Mesenchymal stem cell (in vitro differentiated cells and primary cell): ENCODE results near the gene LMOD3.

Experiments used
- DNase-seq: peaks from one replicate; pipeline ENCODE4 v3.0.0-alpha.2; 2013
- H2AFZ ChIP-seq: one replicate; pipeline ENCODE4 v1.6.1; 2013; ENCODE audit warnings: low read depth, mild to moderate bottlenecking, control low read depth, inconsistent platforms, low read length, moderate library complexity
- H2AK5ac ChIP-seq: 2 replicates; pipeline ENCODE4 v1.6.1; 2013; ENCODE audit warnings: low read length, moderate library complexity, mild to moderate bottlenecking, inconsistent platforms; ENCODE audit not compliant: severe bottlenecking
- H2BK120ac ChIP-seq: one replicate; pipeline ENCODE4 v1.6.1; 2013; ENCODE audit warnings: low read depth, mild to moderate bottlenecking, inconsistent platforms, low read length, moderate library complexity
- H2BK12ac ChIP-seq, 2 experiments: one replicate each; pipeline ENCODE4 v1.6.1; 2013; ENCODE audit warnings: inconsistent platforms in 2 of 2, low read length in 2 of 2, mild to moderate bottlenecking in 2 of 2, moderate library complexity in 2 of 2, control low read depth in 1 of 2
- H2BK15ac ChIP-seq: one replicate; pipeline ENCODE4 v1.6.1; 2013; ENCODE audit warnings: mild to moderate bottlenecking, low read depth, inconsistent platforms; ENCODE audit not compliant: poor library complexity, severe bottlenecking
- H2BK5ac ChIP-seq: 2 replicates; pipeline ENCODE4 v1.6.1; 2013; ENCODE audit warnings: low read depth, mild to moderate bottlenecking, low read length, control low read depth, inconsistent platforms; ENCODE audit not compliant: poor library complexity, severe bottlenecking
- H3K14ac ChIP-seq, 2 experiments: one replicate each; pipeline ENCODE4 v1.6.1; 2013; ENCODE audit warnings: inconsistent platforms in 2 of 2, low read length in 2 of 2, control low read depth in 1 of 2, mild to moderate bottlenecking in 1 of 2, moderate library complexity in 1 of 2
- H3K18ac ChIP-seq, 2 experiments: one replicate each; pipeline ENCODE4 v1.6.1; 2013; ENCODE audit warnings: inconsistent platforms in 2 of 2, low read length in 2 of 2, control low read depth in 1 of 2, low read depth in 1 of 2, mild to moderate bottlenecking in 1 of 2
- H3K23ac ChIP-seq, 2 experiments: one replicate each; pipeline ENCODE4 v1.6.1; 2013; ENCODE audit warnings: inconsistent platforms in 2 of 2, low read length in 2 of 2, mild to moderate bottlenecking in 2 of 2, moderate library complexity in 2 of 2, control low read depth in 1 of 2
- H3K27ac ChIP-seq: 2 replicates; pipeline ENCODE4 v1.5.1; 2013; ENCODE audit warnings: mild to moderate bottlenecking, moderate library complexity, low read length, control low read depth, inconsistent platforms; ENCODE audit not compliant: poor library complexity, severe bottlenecking
- H3K27me3 ChIP-seq, 2 experiments: 2 replicates each; pipeline versions ENCODE4 v1.6.1 to v1.7.0; 2013; ENCODE audit warnings: low read length in 2 of 2, mild to moderate bottlenecking in 2 of 2, moderate library complexity in 2 of 2, control low read depth in 1 of 2, inconsistent platforms in 1 of 2; ENCODE audit not compliant: control insufficient read depth in 1 of 2, insufficient read depth in 1 of 2
- H3K36me3 ChIP-seq, 2 experiments: 2 replicates each; pipeline versions ENCODE4 v1.6.1 to v1.7.0; 2013; ENCODE audit warnings: low read length in 2 of 2, control low read depth in 1 of 2, inconsistent platforms in 1 of 2, low read depth in 1 of 2, mild to moderate bottlenecking in 1 of 2; ENCODE audit not compliant: insufficient read depth in 2 of 2, control insufficient read depth in 1 of 2
- H3K4ac ChIP-seq, 2 experiments: one replicate each; pipeline ENCODE4 v1.6.1; 2013; ENCODE audit warnings: inconsistent platforms in 2 of 2, low read length in 2 of 2, mild to moderate bottlenecking in 2 of 2, moderate library complexity in 2 of 2, control low read depth in 1 of 2, low read depth in 1 of 2
- H3K4me1 ChIP-seq: 2 replicates; pipeline ENCODE4 v1.6.1; 2013; ENCODE audit warnings: low read depth, low read length, control low read depth; ENCODE audit not compliant: control insufficient read depth, insufficient read depth
- H3K4me2 ChIP-seq: 2 replicates; pipeline ENCODE4 v1.6.1; 2013; ENCODE audit warnings: low read length, mild to moderate bottlenecking, inconsistent platforms; ENCODE audit not compliant: poor library complexity, severe bottlenecking
- H3K4me3 ChIP-seq, 2 experiments: 2 replicates each; pipeline versions ENCODE4 v1.5.1 to v1.7.0; 2013; ENCODE audit warnings: low read length in 2 of 2, mild to moderate bottlenecking in 2 of 2, control low read depth in 1 of 2, low read depth in 1 of 2; ENCODE audit not compliant: insufficient read depth in 1 of 2
- H3K79me1 ChIP-seq: replicated peaks from 2 replicates; pipeline ENCODE4 v1.6.1; 2013; ENCODE audit warnings: mild to moderate bottlenecking, control low read depth, low read length, inconsistent platforms; ENCODE audit not compliant: poor library complexity, severe bottlenecking
- H3K9ac ChIP-seq: 2 replicates; pipeline ENCODE4 v1.7.0; 2013; ENCODE audit warnings: mild to moderate bottlenecking, low read length, moderate library complexity
- H3K9me3 ChIP-seq: 2 replicates; pipeline ENCODE4 v1.7.0; 2013; ENCODE audit warnings: mild to moderate bottlenecking, low read length; ENCODE audit not compliant: control insufficient read depth
- H4K8ac ChIP-seq: one replicate; pipeline ENCODE4 v1.6.1; 2013; ENCODE audit warnings: inconsistent platforms, mild to moderate bottlenecking, low read length, moderate library complexity
- H4K91ac ChIP-seq: one replicate; pipeline ENCODE4 v1.6.1; 2013; ENCODE audit warnings: mild to moderate bottlenecking, low read length, inconsistent platforms
- WGBS: methylation state at CpG from one replicate; pipeline ENCODE4 v1.1.7; 2013; ENCODE audit warnings: mixed read lengths; 5-methylcytosine and 5-hydroxymethylcytosine counted together

The LMOD3 gene

GRCh38 chr3:69099576-69099975 lies 22.8 kb downstream of the LMOD3 start:
- H3K14ac ChIP-seq, result no peak overlapping the region

GRCh38 chr3:69097407-69098086 lies 24.8 kb downstream of the LMOD3 start:
- Histone ChIP-seq H3K9ac (no peak overlapping the region), H2AFZ (no peak overlapping the region), H2BK12ac (no peak overlapping the region), H2BK120ac (no peak overlapping the region), H4K8ac (no peak overlapping the region), H2BK5ac (no peak overlapping the region), H3K4me2 (no peak overlapping the region), H3K4ac (no peak overlapping the region), H3K79me1 (peaks cover 12% of the 10 kb centered on the region), H2AK5ac (no peak overlapping the region), H3K4me1 (peaks cover 6% of the 10 kb centered on the region), H3K27ac (no peak overlapping the region), H2BK15ac (no peak overlapping the region), H3K4me3 (no peak overlapping the region), H3K27me3 (no peaks in the 10 kb centered on the region), H3K14ac (no peak overlapping the region), H4K91ac (no peak overlapping the region), H3K23ac (no peak overlapping the region), H3K9me3 (no peaks in the 10 kb centered on the region), H3K18ac (no peak overlapping the region), H3K36me3 (peaks cover 11 to 50% of the 10 kb centered on the region in 2 experiments)
- no peak for DNase-seq
- 96% methylated on average over 3 of the region's 9 CpGs for WGBS

More at GRCh38 chr3:69099576-69099975, 22.8 kb downstream of the LMOD3 start:
- H4K8ac ChIP-seq, result no peak overlapping the region
- no peaks in the 10 kb centered on the region for H3K9me3 ChIP-seq
- no peak for DNase-seq
- no peak overlapping the region for H2AK5ac ChIP-seq
- no peak overlapping the region for H2BK15ac ChIP-seq
- H3K9ac ChIP-seq, result no peak overlapping the region
- no peak overlapping the region for H4K91ac ChIP-seq
- no peak overlapping the region for H3K4me2 ChIP-seq
- peaks cover 15% of the 10 kb centered on the region for H3K79me1 ChIP-seq
- no peak overlapping the region for H3K4ac ChIP-seq
- WGBS, result 94% methylated on average over 2 of the region's 4 CpGs
- H3K27me3 ChIP-seq, result no peaks in the 10 kb centered on the region
- H3K23ac ChIP-seq, result no peak overlapping the region
- H2BK12ac ChIP-seq, result no peak overlapping the region
- H2BK120ac ChIP-seq, result no peak overlapping the region
- peaks cover 10 to 71% of the 10 kb centered on the region in 2 experiments for H3K36me3 ChIP-seq
- no peak overlapping the region for H3K27ac ChIP-seq
- no peaks in the 10 kb centered on the region for H3K4me1 ChIP-seq
- no peak overlapping the region for H3K4me3 ChIP-seq
- no peak overlapping the region for H2BK5ac ChIP-seq
- H2AFZ ChIP-seq, result no peak overlapping the region
- no peak overlapping the region for H3K18ac ChIP-seq

- Histone ChIP-seq H2BK15ac (no peak overlapping the region), H3K4ac (no peak overlapping the region), H3K27ac (no peak overlapping the region), H3K9me3 (no peaks in the 10 kb centered on the region), H3K79me1 (peaks cover 5% of the 10 kb centered on the region), H3K4me3 (no peak overlapping the region), H3K14ac (no peak overlapping the region), H3K36me3 (peaks cover 4 to 50% of the 10 kb centered on the region in 2 experiments), H4K91ac (no peak overlapping the region), H2BK5ac (no peak overlapping the region), H3K18ac (no peak overlapping the region), H3K27me3 (no peaks in the 10 kb centered on the region), H2AK5ac (no peak overlapping the region), H2BK120ac (no peak overlapping the region), H3K23ac (no peak overlapping the region), H4K8ac (no peak overlapping the region), H3K4me1 (peaks cover 11% of the 10 kb centered on the region), H2AFZ (no peak overlapping the region), H2BK12ac (no peak overlapping the region), H3K9ac (no peak overlapping the region), H3K4me2 (no peak overlapping the region)
- DNase-seq, result no peak
- 100% methylated on average over 2 of the region's 5 CpGs for WGBS
Measured at GRCh38 chr3:69096299-69096698, 26.1 kb downstream of the LMOD3 start.

GRCh38 chr3:69095636-69096035 lies 26.8 kb downstream of the LMOD3 start:
- H3K9me3 ChIP-seq, result no peaks in the 10 kb centered on the region
- H3K4me2 ChIP-seq, result no peak overlapping the region
- no peak overlapping the region for H3K4ac ChIP-seq
- no peak overlapping the region for H2BK12ac ChIP-seq
- 78% methylated on average over 4 of the region's 5 CpGs for WGBS
- no peak overlapping the region for H3K14ac ChIP-seq
- no peak overlapping the region for H2BK120ac ChIP-seq
- H4K91ac ChIP-seq, result no peak overlapping the region
- H2BK15ac ChIP-seq, result no peak overlapping the region
- H2AFZ ChIP-seq, result no peak overlapping the region
- H3K36me3 ChIP-seq, result peaks cover 4 to 51% of the 10 kb centered on the region in 2 experiments
- H2BK5ac ChIP-seq, result no peak overlapping the region
- H3K9ac ChIP-seq, result peak overlapping the region; percentile 20
- DNase-seq, result peak; percentile 64
- H2AK5ac ChIP-seq, result no peak overlapping the region
- H3K18ac ChIP-seq, result no peak overlapping the region
- H3K4me3 ChIP-seq, result no peak overlapping the region
- H3K4me1 ChIP-seq, result peaks cover 16% of the 10 kb centered on the region
- H3K23ac ChIP-seq, result no peak overlapping the region
- H3K27me3 ChIP-seq, result no peaks in the 10 kb centered on the region
- no peak overlapping the region for H3K27ac ChIP-seq
- H4K8ac ChIP-seq, result peak overlapping the region; percentile 23
- peaks cover 2% of the 10 kb centered on the region for H3K79me1 ChIP-seq
